NCI-H82 treated with DMSO at 0.1 percent for 48 hours (cell line): ENCODE measurements around the gene CPSF4.

Experiments
- DNase-seq: peaks from one replicate; lab custom pipeline; 2025; ENCODE audit not compliant: unreplicated experiment; lab: John Stamatoyannopoulos, UW

Gene CPSF4

DNA sequence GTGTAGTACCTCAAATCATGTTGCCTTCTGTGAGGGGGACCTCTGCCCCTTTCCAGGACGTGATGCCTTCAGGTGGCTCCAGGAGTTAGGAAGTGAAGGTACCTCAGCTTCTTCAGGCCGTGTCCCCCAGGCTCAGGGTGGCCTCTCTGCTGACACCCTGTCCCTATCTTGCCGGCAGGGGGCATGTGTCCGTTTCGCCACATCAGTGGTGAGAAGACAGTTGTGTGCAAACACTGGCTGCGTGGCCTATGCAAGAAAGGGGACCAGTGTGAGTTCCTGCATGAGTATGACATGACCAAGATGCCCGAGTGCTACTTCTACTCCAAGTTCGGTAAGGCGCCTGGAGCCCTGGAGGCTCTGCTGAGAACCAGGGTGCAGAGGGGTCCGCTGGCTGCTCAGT, 9.2 kb downstream of the CPSF4 start:
- DNase-seq: no peak

DNA sequence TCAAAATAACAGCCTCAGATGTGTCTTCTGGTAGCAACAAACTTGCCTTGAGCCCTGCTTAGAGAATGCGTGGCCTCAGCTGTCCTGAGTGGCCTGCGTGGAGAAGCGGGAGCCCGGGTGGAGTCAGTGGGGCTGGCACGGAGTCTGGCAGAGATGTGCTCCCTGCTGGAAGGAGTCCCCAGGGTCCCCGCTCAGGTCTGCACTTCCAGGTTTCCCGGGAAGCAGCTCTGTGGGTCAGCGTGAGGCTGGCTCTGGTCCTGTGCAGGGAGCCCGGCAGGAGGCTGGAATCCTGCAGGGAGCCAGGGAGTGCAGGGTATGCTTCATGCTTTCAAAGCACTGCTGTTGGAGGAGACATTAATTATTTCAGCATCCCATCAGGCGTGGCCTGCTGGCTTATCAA, 10.1 kb downstream of the CPSF4 start:
- no peak for DNase-seq

DNA sequence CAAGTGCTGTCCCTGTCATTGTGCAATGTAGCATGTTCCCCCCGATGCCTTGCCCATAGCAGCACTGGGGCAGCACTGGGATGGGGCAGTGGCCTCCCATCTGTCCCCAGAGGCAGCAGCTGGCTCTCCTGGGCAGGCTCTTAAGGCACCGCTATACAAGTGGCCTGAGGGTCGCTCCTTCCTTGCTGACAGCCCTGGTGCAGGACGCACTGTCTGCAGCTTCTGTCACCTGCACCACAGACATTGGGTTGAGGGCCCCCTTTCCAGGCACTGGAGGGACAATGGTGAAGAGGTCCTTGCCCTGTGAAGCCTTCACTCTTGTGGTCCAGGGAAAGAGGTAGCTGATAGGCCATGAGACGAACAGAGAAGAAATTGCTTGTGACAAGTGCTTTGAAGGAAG, 10.6 kb downstream of the CPSF4 start:
- no peak for DNase-seq

DNA sequence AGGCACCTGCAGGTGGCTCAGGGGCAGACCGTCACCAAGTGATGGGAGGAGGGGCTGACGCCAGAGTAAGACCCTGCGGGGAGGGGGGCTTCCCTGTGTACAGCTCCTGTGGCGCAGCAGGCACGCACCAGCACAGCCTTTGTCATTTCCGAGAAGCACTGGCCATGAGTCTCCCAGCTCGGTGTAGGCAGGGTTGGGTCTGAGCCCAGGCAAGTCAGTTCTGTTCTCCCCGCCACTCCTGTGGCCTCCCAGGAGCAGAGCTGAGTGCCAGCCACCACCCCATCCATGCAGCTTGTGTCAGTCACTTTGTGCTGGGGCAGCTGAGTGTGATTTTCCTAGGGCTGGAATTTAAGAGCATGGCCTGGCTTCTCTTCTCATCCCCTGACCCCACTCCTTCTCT, 13.2 kb downstream of the CPSF4 start:
- no peak for DNase-seq

DNA sequence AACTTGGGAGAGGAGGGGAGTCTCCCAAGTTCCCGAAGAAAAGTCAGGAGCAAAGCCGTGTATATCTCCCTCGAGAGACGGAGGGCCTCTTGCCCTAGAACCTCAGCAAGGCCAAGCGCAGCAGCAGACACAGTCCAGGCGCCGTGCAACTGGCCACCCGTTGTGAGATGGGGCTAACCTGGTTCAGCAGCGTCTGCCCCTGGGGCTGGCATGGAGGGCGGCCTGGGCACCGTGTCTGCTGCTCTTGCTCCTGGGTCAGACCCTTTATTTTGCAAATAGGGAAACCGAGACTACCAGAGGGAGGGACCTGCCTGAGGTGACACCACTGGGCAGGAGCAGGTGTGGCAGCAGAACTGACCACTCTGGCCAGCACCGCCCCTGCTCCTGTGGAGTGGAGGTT, 13.8 kb downstream of the CPSF4 start:
- no peak for DNase-seq

DNA sequence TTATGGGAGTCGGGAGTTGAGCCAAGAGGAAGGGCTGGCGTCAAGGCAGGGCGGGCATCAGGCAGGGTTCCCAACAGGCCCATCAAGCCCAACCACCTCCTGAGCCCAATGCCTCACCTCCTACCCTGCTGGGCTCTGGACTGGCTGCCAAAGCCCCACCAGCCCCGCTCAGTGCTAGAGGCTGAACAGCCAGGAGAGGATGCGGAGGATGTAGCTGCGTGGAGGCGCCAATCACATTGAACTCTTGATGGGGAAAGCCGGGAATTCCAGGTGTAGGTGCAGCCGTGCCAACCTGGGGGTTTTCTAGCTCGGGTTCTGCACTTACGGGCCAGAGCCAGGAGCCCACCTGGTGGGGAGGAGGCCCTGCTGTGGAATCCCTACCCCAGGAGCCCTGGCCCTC, 14.4 kb downstream of the CPSF4 start:
- DNase-seq: no peak

DNA sequence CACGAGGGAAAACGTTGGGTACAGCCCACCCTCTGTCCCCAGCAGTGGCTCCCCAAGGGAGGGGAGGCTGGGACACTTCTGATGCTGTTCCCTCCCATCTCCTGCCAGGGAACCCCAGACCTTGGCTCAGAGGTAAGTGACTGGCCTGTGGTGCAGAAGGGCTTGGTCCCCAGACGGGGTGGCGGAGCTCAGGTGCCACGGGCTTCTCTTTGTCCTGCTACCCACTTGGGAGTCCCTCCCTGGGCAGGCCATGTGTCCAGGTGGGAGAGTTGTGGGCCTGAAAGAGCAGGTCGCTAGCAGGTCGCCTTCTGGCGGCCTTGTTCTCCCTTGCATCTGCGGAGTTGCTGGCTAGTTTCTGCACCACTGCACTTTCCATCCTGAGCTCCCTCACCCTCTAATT, 17.1 kb downstream of the CPSF4 start:
- DNase-seq: no peak

DNA sequence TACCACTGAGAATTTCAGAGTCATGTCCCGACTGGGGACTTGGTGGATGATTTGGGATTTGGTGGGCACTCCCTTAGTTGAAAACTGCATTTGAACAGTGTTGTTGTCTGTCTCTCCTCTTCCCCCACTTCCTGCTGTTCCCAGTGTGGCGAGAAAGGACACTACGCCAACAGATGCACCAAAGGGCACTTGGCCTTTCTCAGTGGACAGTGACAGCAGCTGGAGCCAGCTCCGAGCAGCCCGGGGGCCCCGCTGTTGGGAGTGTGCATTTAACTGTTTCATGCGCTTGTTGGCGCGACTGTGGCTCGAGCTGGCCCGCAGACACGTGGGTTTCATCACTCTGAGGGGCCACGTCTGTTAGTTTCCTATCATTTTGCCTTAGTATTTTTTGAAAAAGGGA, 17.5 kb downstream of the CPSF4 start:
- no peak for DNase-seq

DNA sequence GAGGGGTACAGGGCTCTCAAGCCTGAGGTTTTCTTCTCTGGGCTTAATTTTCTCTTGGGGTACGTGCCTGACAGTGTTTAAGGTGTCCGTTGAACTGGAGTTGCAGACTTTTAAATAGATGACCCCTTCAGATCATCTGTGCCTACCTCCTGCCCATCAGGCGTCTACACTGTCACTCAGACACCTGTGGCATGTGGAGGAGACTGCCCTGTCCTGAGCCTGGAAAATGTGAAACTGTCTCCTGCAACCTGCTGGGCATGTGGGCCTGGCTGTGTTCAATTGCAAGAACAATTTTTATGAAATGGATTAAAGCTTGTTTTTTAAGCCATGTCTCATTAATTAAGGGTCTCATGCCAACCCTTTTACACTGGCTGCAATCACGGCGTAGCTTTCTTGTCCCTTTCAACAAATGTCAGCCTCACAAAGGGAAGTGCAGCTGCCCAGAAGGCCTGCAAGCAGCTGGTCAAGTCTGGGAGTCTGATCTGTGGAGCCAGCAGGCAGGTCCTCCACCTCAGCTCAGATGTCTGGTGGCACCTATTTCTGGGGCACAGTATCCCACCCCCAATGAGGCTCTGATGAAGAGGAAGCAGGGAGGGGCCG, 18.4 kb downstream of the CPSF4 start:
- no peak for DNase-seq

DNA sequence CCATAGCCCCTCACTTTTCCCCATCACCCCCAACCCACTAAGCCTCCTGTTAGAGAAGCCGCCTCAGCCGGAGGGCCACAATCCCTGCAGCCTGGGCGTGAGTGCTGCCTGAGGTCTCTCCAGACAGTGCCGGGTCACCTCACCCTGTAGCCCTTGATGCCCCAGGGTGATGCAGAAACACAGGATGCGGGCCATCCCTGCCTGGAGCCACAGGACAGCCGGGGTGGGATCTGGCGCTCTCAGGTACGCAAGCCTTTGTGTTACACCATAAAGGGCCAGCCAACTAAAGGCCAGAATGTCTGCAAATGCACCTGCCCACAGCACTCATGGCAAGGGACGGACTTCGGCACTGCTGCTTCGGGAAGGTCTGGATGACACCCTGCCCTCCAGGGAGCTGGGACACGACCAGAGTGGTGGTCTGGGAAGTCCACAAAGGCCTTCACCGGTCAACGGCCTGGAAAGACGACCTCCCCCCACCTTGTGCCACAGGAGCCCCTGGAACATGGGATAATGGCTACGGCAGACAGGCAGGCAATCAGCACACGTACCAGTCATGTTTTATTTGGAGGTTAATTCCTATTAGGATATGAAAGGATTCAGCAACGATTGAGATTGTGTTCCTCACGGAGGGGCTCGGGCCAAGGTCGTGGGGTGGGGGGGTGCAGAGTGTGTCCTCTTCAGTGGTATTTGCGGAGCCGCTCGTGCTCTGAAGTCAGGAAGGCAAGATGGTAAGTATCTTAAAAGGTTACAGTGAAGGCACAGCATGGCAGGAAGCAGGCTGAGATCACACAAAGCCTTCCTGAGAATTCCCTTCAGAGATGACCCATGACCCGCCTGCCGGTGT, 19.1 kb downstream of the CPSF4 start:
- no peak for DNase-seq

DNA sequence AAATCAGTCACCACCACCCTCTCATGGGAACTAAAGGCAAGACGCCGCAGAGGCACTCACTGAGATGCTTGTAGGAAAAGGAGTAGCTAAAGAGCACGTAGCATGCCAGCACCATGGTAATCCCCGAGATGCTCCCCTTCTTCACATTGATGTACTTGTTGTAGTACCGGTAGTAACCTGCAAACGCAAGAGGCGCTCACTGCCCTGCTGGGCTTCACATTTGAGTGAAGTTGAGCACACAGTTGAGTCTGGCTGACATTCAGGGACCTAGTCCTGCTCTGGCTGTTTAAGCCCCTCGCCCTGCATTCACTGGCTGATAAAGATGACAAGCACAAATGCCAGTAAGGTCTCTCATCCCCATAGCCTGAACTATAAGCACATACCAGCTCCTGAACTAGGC, 20.3 kb downstream of the CPSF4 start:
- DNase-seq: no peak

DNA sequence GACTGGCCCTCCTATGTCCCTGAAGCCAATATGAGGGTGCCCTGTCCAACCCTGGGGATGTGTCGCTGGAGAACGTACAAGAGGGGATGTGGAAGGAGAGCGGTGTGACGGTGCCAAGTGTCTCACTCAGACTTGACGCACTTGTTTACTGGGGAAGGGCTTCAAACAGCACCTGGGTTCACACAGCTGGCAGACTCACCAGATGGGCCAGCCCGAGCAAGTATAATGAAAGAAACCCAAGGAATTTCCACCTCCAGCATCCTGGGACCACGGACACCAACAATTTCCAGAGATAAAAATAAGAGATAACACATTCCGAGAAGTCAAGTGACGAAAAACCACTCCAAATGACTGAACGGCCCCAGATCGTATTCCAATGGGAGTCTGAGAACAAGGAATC, 21.9 kb downstream of the CPSF4 start:
- DNase-seq: no peak

DNA sequence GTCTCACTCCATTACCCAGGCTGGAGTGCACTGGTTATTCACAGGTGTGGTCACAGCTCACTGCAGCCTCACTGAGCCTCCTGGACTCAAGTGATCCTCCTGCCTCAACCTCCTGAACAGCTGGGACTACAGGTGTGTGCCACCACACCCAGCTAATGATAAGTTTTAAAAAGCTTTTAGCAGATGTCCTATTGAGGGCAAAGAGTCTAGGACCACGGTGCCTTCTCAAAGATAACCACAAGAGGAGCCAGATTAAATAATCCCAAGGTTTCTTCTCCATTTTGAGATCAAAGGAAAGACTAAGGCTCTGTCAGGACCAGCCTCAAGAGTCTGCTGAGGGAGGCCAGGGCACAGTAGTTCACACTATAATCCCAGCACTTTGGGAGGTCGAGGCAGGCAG, 22.5 kb downstream of the CPSF4 start:
- DNase-seq: no peak

DNA sequence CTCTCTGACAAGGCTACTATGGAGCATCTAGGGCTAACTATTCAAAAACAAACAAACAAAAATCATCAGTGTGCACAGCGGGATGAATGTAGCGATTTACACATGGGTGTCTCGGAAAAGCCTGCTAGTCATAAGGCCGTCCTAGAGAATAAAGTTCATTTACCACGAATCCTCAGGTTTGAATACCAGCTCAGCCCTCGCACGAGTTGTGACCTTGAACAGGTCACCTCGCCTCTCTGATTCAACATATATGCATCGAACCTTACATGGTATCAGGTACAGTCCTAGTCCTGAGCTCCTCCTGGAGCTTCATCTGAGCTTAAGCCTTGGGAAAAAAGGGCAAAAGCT, 26.7 kb downstream of the CPSF4 start:
- DNase-seq: no peak

DNA sequence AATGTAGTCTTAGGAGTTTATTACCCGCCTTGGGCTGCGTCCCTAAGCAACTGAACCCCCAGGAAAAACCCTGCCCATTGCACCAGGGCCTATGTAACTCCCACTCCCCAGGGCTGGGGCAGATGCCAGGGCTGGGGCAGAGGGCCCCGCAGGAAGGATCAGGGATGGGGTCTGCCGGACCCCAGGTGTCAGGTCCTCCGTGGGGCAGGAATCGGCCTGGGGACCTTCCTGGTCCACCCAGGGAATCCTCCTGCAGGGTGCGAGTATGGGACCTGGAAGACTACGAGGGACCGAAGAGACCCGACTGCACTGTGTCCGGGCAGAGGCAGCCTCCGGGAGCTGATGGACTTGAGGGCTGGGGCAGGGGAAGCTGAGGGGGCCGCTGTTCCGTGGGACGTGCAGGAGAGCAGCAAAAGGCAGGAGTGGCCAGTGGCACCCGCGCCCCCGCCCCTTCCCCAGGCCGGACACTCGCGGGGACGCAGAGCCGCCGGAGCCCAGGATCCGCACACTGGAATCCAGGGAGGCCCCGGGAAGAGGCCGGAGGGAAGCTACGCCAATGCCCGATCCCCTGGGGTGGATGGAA, 29.7 kb downstream of the CPSF4 start:
- no peak for DNase-seq

DNA sequence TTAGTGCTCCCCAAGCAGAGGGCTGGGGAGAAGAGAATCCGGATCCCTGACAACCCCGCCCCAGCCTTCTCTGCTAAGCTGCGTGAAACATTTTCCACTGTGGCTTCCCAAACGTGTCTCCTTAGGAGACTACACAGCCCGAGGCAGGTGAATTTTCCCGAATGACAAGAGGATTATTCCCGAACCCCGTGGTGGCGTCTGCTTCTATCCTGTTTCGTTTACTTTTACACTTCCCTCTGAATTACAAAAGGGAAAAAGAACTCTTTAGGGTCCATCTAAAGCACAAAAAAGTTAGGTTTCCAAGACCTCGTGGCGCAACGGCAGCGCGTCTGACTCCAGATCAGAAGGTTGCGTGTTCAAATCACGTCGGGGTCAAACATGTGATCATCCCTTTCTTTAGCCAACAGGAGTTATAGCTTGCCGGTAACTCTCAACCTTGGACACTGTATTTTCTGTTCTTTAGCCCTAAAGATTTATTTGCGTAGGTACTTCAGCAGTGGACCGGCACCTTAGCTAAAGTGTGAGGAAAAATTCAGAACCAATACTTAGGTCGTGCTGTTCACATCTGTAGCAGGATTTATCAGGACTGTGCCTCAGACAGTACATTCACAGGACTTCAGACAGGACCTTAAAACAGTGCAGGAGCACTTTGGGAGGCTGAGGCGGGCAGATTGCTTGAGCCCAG, 30.8 kb downstream of the CPSF4 start:
- no peak for DNase-seq

DNA sequence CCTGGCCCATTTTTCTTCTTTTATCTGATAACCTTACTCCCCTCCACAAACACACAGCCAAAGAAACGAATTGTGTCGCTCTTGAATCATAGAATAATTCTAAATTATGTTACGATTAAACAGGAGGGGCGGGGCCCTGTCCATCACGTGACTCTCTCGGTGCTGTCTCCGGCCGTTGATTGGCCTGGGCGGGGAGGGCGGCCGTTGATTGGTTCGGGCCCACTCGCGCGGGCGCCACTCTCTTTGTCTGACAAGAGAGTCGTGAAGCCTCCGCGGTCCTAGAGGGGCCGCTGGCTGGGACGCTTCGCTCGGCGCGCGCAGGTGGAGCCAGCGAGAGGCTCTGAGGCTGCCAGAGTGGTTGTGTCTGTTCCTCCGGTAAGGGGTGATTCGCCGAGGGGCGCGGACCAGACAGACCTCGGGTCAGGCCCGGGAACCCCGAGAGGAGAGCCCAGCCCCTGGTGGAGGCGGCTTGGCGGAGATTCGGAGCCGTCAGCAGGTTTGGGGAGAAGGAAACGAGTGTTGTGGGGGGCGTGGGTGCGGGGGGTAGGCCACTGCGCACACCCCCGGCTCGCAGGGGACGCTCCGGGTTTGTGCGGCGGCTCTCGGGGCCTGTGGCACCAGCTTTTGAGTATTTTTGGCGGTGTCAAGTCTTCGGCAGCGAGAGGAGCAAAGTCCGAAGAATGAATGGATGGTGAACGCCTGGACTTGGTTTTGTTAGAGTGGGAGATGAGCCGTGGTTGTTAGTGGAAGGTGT, 34.0 kb downstream of the CPSF4 start, which contains the start of gene ZNF789:
TSS of gene ZNF789 (plus strand) at position 330 of the 754 bp plus-strand sequence. CDS start 3,567 bp downstream, outside the sequence.
- DNase-seq: peak; percentile 80

DNA sequence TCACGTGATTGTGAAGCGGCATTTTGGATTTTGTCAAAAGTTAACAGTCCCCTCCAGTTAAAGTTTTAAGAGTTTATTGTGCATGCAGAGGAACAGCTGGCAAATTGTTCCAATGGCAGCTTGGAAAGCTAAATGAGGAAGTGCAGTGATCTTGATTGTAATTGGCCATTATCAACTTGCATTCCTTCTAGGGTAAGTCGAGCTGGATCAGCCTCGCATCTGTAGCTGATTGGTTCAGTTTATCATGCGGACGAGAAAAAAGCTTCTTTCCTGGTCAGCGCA, 34.5 kb downstream of the CPSF4 start:
- DNase-seq: no peak

DNA sequence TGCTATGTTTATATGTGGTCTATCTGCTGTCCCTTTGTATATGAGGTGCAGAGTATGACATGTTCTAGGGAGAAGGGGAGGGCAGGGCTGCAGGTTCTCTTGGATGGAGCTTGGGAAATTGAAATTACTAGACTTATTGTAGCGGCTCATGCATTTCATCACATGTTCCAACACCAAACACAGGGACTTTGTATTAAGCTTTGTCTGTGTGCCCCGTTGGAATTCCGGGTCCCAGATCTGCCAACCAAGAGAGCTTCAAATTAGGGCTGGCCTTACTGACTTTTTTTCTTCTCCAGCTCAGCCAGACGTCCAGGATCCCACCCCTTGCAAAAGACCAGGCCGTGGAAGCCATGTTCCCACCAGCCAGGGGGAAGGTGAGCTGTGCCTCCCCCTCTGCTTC, 37.4 kb downstream of the CPSF4 start:
- DNase-seq: no peak

DNA sequence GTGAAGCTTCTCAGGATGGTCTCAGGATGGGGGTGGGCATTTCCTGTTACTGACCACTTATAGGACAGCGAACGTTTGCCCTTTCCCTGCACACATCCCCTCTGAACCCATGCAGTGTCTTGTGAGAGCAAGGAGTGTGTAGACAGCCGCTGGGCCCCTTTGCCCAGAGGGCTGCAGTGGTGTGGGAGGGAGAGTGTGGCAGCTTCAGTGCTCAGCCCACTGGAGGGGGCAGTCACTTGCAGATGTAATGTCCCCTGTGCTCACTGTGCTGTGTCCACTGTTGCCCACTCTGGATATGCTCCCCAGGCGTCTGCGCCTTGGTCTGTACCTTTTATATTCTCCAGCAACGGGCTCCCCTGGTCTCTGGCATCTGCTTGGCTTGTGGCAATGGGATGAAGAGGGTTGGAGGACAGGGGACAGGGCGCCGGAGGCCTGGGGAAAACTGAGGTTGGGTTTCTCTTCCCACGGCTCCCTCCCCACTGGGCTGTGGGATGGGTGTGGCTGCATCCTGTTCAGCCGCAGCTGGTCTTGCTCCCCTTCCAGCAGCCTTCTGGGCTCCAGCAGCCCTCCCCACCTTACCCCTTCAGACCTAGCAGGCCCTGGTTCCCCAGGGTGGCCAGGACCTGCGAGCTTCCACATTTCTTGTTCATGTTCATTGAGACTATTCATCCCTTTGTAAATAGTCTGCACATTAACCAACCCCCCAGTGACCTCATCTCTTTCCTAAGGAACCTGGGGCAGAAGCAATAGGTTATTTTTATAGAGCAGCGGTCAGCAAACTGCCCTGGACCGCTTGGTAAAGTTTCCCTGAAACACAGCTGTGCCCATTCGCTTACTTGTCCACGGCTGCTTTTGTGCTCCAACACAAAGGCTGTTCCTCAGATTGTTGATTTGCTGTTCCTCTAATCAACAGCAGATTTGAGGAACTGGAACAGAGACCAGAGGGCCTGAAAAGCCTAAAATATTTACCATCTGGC, 40.0 kb downstream of the CPSF4 start:
- DNase-seq: no peak
